ENCODE measurements around the gene USP32.

The USP32 gene

GRCh38 chr17:60303406-60304099 is 88.4 kb downstream of the USP32 start:
- no peak for DNase-seq (ENCODE audit: low read depth in 1 of 2, low spot score in 1 of 2)

- no peak for DNase-seq (ENCODE audit: low read depth in 1 of 2, low spot score in 1 of 2)
These were observed 90.3 kb downstream of the USP32 start for GRCh38 chr17:60301649-60302048.

GRCh38 chr17:60300949-60301348 is 91.0 kb downstream of the USP32 start:
- DNase-seq (ENCODE audit: low read depth in 1 of 2, low spot score in 1 of 2): no peak

GRCh38 chr17:60300011-60300410 is 91.9 kb downstream of the USP32 start:
- DNase-seq (ENCODE audit: low read depth in 1 of 2, low spot score in 1 of 2): no peak

GRCh38 chr17:60297760-60298401 is 94.1 kb downstream of the USP32 start:
- no peak for DNase-seq (ENCODE audit: low read depth in 1 of 2, low spot score in 1 of 2)

GRCh38 chr17:60296177-60296576 is 95.8 kb downstream of the USP32 start:
- DNase-seq (ENCODE audit: low read depth in 1 of 2, low spot score in 1 of 2): no peak

GRCh38 chr17:60293580-60294335 is 98.2 kb downstream of the USP32 start:
- no peak for DNase-seq (ENCODE audit: low read depth in 1 of 2, low spot score in 1 of 2)

GRCh38 chr17:60292697-60293096 is 99.2 kb downstream of the USP32 start:
- no peak for DNase-seq (ENCODE audit: low read depth in 1 of 2, low spot score in 1 of 2)

- no peak for DNase-seq (ENCODE audit: low read depth in 1 of 2, low spot score in 1 of 2)
These were observed 107.2 kb downstream of the USP32 start for GRCh38 chr17:60284709-60285108.

GRCh38 chr17:60283816-60284215 is 108.1 kb downstream of the USP32 start:
- DNase-seq (ENCODE audit: low read depth in 1 of 2, low spot score in 1 of 2): no peak

- no peak for DNase-seq (ENCODE audit: low read depth in 1 of 2, low spot score in 1 of 2)
These were observed 111.3 kb downstream of the USP32 start for GRCh38 chr17:60280673-60281072.

- no peak for DNase-seq (ENCODE audit: low read depth in 1 of 2, low spot score in 1 of 2)
These were observed 113.7 kb downstream of the USP32 start for GRCh38 chr17:60278237-60278636.

GRCh38 chr17:60277258-60277657 is 114.7 kb downstream of the USP32 start:
- no peak for DNase-seq (ENCODE audit: low read depth in 1 of 2, low spot score in 1 of 2)

- no peak for DNase-seq (ENCODE audit: low read depth in 1 of 2, low spot score in 1 of 2)
These were observed 122.5 kb downstream of the USP32 start for GRCh38 chr17:60269417-60269816.

GRCh38 chr17:60260540-60260939 is 131.4 kb downstream of the USP32 start:
- DNase-seq (ENCODE audit: low read depth in 1 of 2, low spot score in 1 of 2): no peak

GRCh38 chr17:60258313-60258712 is 133.6 kb downstream of the USP32 start:
- DNase-seq (ENCODE audit: low read depth in 1 of 2, low spot score in 1 of 2): no peak

GRCh38 chr17:60256174-60256573 is 135.8 kb downstream of the USP32 start:
- no peak for DNase-seq (ENCODE audit: low read depth in 1 of 2, low spot score in 1 of 2)

- DNase-seq (ENCODE audit: low read depth in 1 of 2, low spot score in 1 of 2): no peak
These were observed 138.9 kb downstream of the USP32 start for GRCh38 chr17:60253048-60253447.

- DNase-seq (ENCODE audit: low read depth in 1 of 2, low spot score in 1 of 2): no peak
These were observed 139.5 kb downstream of the USP32 start for GRCh38 chr17:60252459-60252858.

- no peak for DNase-seq (ENCODE audit: low read depth in 1 of 2, low spot score in 1 of 2)
These were observed 142.6 kb downstream of the USP32 start for GRCh38 chr17:60249290-60249826.

- DNase-seq (ENCODE audit: low read depth in 1 of 2, low spot score in 1 of 2): no peak
These were observed 143.2 kb downstream of the USP32 start for GRCh38 chr17:60248618-60249289.
